SK-N-SH (cell line): Measurements from ENCODE around the gene CXorf66. TPM values are rescaled to one million over a fixed set of nuclear protein-coding genes. Genes with fewer than 3 reads are reported as not detected.
A peak's percentile ranks its signal among the peaks of the same experiment; 100 is the strongest.

Experiments used
- CTCF ChIA-PET: fragments of 300-600, 350-600 bp; formaldehyde crosslinking; extraction: SDS; loops from one replicate; lab custom pipeline; 2021; lab: Yijun Ruan, JAX
- POLR2A ChIA-PET: fragments of 350-600 bp; sonication (Branson Sonifier 250); formaldehyde crosslinking; extraction: SDS; loops from one replicate; lab custom pipeline; 2020; ENCODE audit warnings: antibody characterized with exemption, inconsistent platforms; lab: Yijun Ruan, JAX
- DNase-seq: peaks from one replicate; pipeline ENCODE4 v3.0.0; 2012
- H2AFZ ChIP-seq: fragments of 200-600 bp; sonication (generic); 2 replicates; pipeline ENCODE4 v1.8.1; 2016; ENCODE audit warnings: antibody characterized with exemption, mild to moderate bottlenecking, low read depth
- H3F3A ChIP-seq: fragments of 200-600 bp; sonication (generic); replicated peaks from 2 replicates; pipeline ENCODE3; 2016; ENCODE audit warnings: antibody characterized with exemption, mild to moderate bottlenecking; ENCODE audit not compliant: insufficient read depth
- H3K27ac ChIP-seq, 2 experiments: fragments of 200-500 bp in 1 of 2; fragments of 200-600 bp in 1 of 2; sonication (Bioruptor generic) in 1 of 2; sonication (generic), shearing (Covaris generic) in 1 of 2; 2 replicates each; pipeline versions ENCODE4 v1.5.1 to v1.6.1; 2014 to 2016; ENCODE audit warnings: low read depth in 2 of 2, inconsistent platforms in 1 of 2, low read length in 1 of 2, mild to moderate bottlenecking in 1 of 2, mixed read lengths in 1 of 2
- H3K27me3 ChIP-seq: fragments of 200-600 bp; sonication (generic), shearing (Covaris generic); 2 replicates; pipeline ENCODE4 v1.6.1; 2016; ENCODE audit warnings: mixed run types; ENCODE audit not compliant: insufficient read depth
- H3K36me3 ChIP-seq, 2 experiments: fragments of 200-500 bp in 1 of 2; fragments of 200-600 bp in 1 of 2; sonication (Bioruptor generic) in 1 of 2; sonication (generic) in 1 of 2; replicated peaks in 1 of 2; 2 replicates each; pipeline versions ENCODE3 to v1.5.1; 2014 to 2016; ENCODE audit warnings: low read length in 1 of 2, mild to moderate bottlenecking in 1 of 2; ENCODE audit not compliant: insufficient read depth in 2 of 2, control insufficient read depth in 1 of 2
- H3K4me1 ChIP-seq, 2 experiments: fragments of 200-500 bp in 1 of 2; fragments of 200-600 bp in 1 of 2; sonication (Bioruptor generic) in 1 of 2; sonication (generic), shearing (Covaris generic) in 1 of 2; 2 replicates each; pipeline versions ENCODE4 v1.5.1 to v1.6.1; 2014 to 2016; ENCODE audit warnings: low read depth in 1 of 2, low read length in 1 of 2, mixed run types in 1 of 2; ENCODE audit not compliant: insufficient read depth in 2 of 2, control insufficient read depth in 1 of 2
- H3K4me2 ChIP-seq: fragments of 200-600 bp; sonication (generic), shearing (Covaris generic); 2 replicates; pipeline ENCODE4 v1.6.1; 2017; ENCODE audit warnings: mixed run types
- H3K4me3 ChIP-seq, 2 experiments: fragments of 200-500 bp in 1 of 2; fragments of 200-600 bp in 1 of 2; sonication (Bioruptor generic) in 1 of 2; sonication (generic), shearing (Covaris generic) in 1 of 2; 2 replicates each; pipeline versions ENCODE4 v1.5.1 to v1.8.1; 2014 to 2016; ENCODE audit warnings: low read depth in 2 of 2, inconsistent platforms in 1 of 2, low read length in 1 of 2, mild to moderate bottlenecking in 1 of 2, mixed read lengths in 1 of 2, moderate library complexity in 1 of 2
- H3K79me2 ChIP-seq: fragments of 200-600 bp; sonication (generic); 2 replicates; pipeline ENCODE4 v1.8.1; 2017; ENCODE audit warnings: mild to moderate bottlenecking; ENCODE audit not compliant: insufficient read depth
- H3K9ac ChIP-seq: fragments of 200-600 bp; sonication (generic); 2 replicates; pipeline ENCODE4 v1.6.1; 2017; ENCODE audit warnings: mixed run types
- H3K9me2 ChIP-seq: fragments of 200-600 bp; sonication (generic); 2 replicates; pipeline ENCODE4 v1.6.1; 2017; ENCODE audit warnings: mixed run types
- H3K9me3 ChIP-seq: fragments of 200-600 bp; sonication (generic); 2 replicates; pipeline ENCODE4 v1.6.1; 2017; ENCODE audit warnings: mixed run types, mild to moderate bottlenecking, moderate library complexity
- H4K20me1 ChIP-seq: fragments of 200-600 bp; sonication (generic); 2 replicates; pipeline ENCODE4 v1.6.1; 2017; ENCODE audit warnings: mild to moderate bottlenecking, mixed run types; ENCODE audit not compliant: insufficient read depth
- CTCF ChIP-seq: fragments of 200-600 bp; sonication (generic); IDR thresholded peaks from 2 replicates; pipeline ENCODE4 v1.6.1; 2017; ENCODE audit warnings: antibody characterized with exemption, mild to moderate bottlenecking, moderate library complexity
- EP300 ChIP-seq, 2 experiments: IDR thresholded peaks; 2 replicates each; pipeline versions ENCODE4 v1.4.0 to v1.6.1; 2012; ENCODE audit warnings: borderline replicate concordance in 1 of 2, low read depth in 1 of 2, low read length in 1 of 2
- EZH2phosphoT487 ChIP-seq: fragments of 200-600 bp; sonication (generic); IDR thresholded peaks from 2 replicates; pipeline ENCODE4 v1.6.1; 2017; ENCODE audit warnings: low read depth, mixed run types, mild to moderate bottlenecking, antibody characterized with exemption, moderate library complexity, borderline replicate concordance
- FOXJ3 ChIP-seq: sonication (generic); formaldehyde crosslinking; IDR thresholded peaks from 2 replicates; pipeline ENCODE4 v1.5.1; 2020; ENCODE audit warnings: mild to moderate bottlenecking, missing genetic modification reagents
- FOXM1 ChIP-seq: IDR thresholded peaks from 2 replicates; pipeline ENCODE4 v1.4.0; 2012; ENCODE audit warnings: low read depth, mild to moderate bottlenecking
- GATA2 ChIP-seq: sonication (generic); formaldehyde crosslinking; IDR thresholded peaks from 2 replicates; pipeline ENCODE4 v1.5.0; 2020; ENCODE audit warnings: mild to moderate bottlenecking, missing genetic modification reagents
- JUND ChIP-seq: IDR thresholded peaks from 2 replicates; pipeline ENCODE4 v1.4.0; 2012
- MXI1 ChIP-seq: IDR thresholded peaks from 2 replicates; pipeline ENCODE4 v1.6.1; 2012; ENCODE audit warnings: mild to moderate bottlenecking, low read depth, low read length, improper control_type of control experiment
- NRF1 ChIP-seq: IDR thresholded peaks from 2 replicates; pipeline ENCODE4 v1.6.1; 2012; ENCODE audit warnings: low read depth, mild to moderate bottlenecking, low read length
- PBX3 ChIP-seq: IDR thresholded peaks from 2 replicates; pipeline ENCODE4; 2012
- POLR2AphosphoS5 ChIP-seq: IDR thresholded peaks from 2 replicates; pipeline ENCODE4 v1.6.1; 2012; ENCODE audit warnings: low read depth, low read length
- RFX5 ChIP-seq: IDR thresholded peaks from 2 replicates; pipeline ENCODE4 v1.6.1; 2012; ENCODE audit warnings: mild to moderate bottlenecking, improper control_type of control experiment, low read length
- RXRA ChIP-seq: IDR thresholded peaks from 2 replicates; pipeline ENCODE4 v1.4.0; 2012; ENCODE audit warnings: low read depth, mild to moderate bottlenecking, borderline replicate concordance
- SMC3 ChIP-seq: IDR thresholded peaks from 2 replicates; pipeline ENCODE4 v1.6.1; 2012; ENCODE audit warnings: low read depth, low read length, improper control_type of control experiment
- TAF1 ChIP-seq: IDR thresholded peaks from 2 replicates; pipeline ENCODE4 v1.6.1; 2012; ENCODE audit warnings: low read depth, mild to moderate bottlenecking, low read length, moderate library complexity, borderline replicate concordance
- TCF12 ChIP-seq: IDR thresholded peaks from 2 replicates; pipeline ENCODE4 v1.4.0; 2012
- WGBS: methylation state at CpG from one replicate; pipeline ENCODE4 v1.1.6; 2017; ENCODE audit warnings: low lambda C conversion rate; 5-methylcytosine and 5-hydroxymethylcytosine counted together
- polyA plus RNA-seq, 3 experiments: library from polyadenylated mRNA; depleted of rRNA; stranded (reverse); fragments of >200 nt; gene quantifications; 2 replicates each; pipeline ENCODE4 v1.2.3, GENCODE V29; 2012
- TF ChIP-seq, protein P1 (sequence below): IDR thresholded peaks from 2 replicates; pipeline ENCODE4 v1.4.0; 2012; ENCODE audit warnings: low read depth, borderline replicate concordance
- TF ChIP-seq, protein P2 (sequence below): IDR thresholded peaks from 2 replicates; pipeline ENCODE4 v1.6.1; 2012; ENCODE audit warnings: mild to moderate bottlenecking, low read depth, low read length, moderate library complexity
- TF ChIP-seq, protein P3 (sequence below): fragments of 150-350 bp; IDR thresholded peaks from 2 replicates; pipeline ENCODE4 v1.6.1; 2016; ENCODE audit warnings: mild to moderate bottlenecking, low read depth, low read length

Gene CXorf66
- polyA plus RNA-seq, 1 of the 3 experiments (the other 2 are of a cell fraction): not detected

GRCh38 chrX:139907078-139907477 is 58.2 kb downstream of the CXorf66 start:
- Histone ChIP-seq H2AFZ (no peak overlapping the region), H3K79me2 (peaks cover 81% of the 10 kb centered on the region), H3K27me3 (no peaks in the 10 kb centered on the region), H3F3A (no peaks in the 10 kb centered on the region), H3K9ac (no peak overlapping the region), H3K4me1 (no peaks in the 10 kb centered on the region), H4K20me1 (0 out of 2 replicates have a peak, but pooled peaks cover 11% of the 10 kb centered on the region), H3K9me2 (no peaks in the 10 kb centered on the region), H3K36me3 (no peaks in the 10 kb centered on the region), H3K4me2 (no peak overlapping the region), H3K4me3 (no peak overlapping the region), H3K9me3 (no peaks in the 10 kb centered on the region), H3K27ac (no peak overlapping the region)
- CTCF ChIA-PET: no interaction called here
- 63% methylated on average over 3 of the region's 3 CpGs for WGBS
- no peak for DNase-seq
- POLR2A ChIA-PET: no interaction called here
- TF ChIP-seq TCF12: no peak
- TF ChIP-seq, protein P1, sequence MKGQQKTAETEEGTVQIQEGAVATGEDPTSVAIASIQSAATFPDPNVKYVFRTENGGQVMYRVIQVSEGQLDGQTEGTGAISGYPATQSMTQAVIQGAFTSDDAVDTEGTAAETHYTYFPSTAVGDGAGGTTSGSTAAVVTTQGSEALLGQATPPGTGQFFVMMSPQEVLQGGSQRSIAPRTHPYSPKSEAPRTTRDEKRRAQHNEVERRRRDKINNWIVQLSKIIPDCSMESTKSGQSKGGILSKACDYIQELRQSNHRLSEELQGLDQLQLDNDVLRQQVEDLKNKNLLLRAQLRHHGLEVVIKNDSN: peak; percentile 51; the same call in 1 of the 2 replicates
- TF ChIP-seq RFX5: no peak
- no peak for TF ChIP-seq FOXJ3 (CRISPR knock-in tag)

GRCh38 chrX:139905743-139906142 is 59.6 kb downstream of the CXorf66 start:
- WGBS: 72% methylated on average over 2 of the region's 2 CpGs
- H2AFZ ChIP-seq: no peak overlapping the region
- CTCF ChIA-PET: no interaction called here
- no peak overlapping the region for H3K4me3 ChIP-seq
- H3K27ac ChIP-seq: peak overlapping the region in 1 of 2 experiments; percentile 37; a peak in 1 of 4 replicates
- H3K36me3 ChIP-seq: no peaks in the 10 kb centered on the region
- no peak overlapping the region for H3K9ac ChIP-seq
- H3K9me2 ChIP-seq: no peaks in the 10 kb centered on the region
- POLR2A ChIA-PET: no interaction called here
- DNase-seq: no peak
- peaks cover 70% of the 10 kb centered on the region for H3K79me2 ChIP-seq
- 0 out of 2 replicates have a peak, but pooled peaks cover 3% of the 10 kb centered on the region for H4K20me1 ChIP-seq
- no peaks in the 10 kb centered on the region for H3K27me3 ChIP-seq
- no peaks in the 10 kb centered on the region for H3K9me3 ChIP-seq
- H3K4me2 ChIP-seq: no peak overlapping the region
- TF ChIP-seq MXI1 (no peak), EZH2phosphoT487 (no peak), JUND (no peak), PBX3 (no peak), FOXM1 (no peak), TAF1 (no peak), SMC3 (no peak), FOXJ3 (CRISPR knock-in tag) (no peak), RXRA (no peak), EP300 (IDR thresholded peaks at IDR 0.05; ENCODE audit: borderline replicate concordance in 1 of 2, low read depth in 1 of 2, low read length in 1 of 2) (no peak), POLR2AphosphoS5 (no peak), CTCF (no peak), GATA2 (CRISPR knock-in tag) (no peak), NRF1 (no peak)
- TF ChIP-seq, protein P2, sequence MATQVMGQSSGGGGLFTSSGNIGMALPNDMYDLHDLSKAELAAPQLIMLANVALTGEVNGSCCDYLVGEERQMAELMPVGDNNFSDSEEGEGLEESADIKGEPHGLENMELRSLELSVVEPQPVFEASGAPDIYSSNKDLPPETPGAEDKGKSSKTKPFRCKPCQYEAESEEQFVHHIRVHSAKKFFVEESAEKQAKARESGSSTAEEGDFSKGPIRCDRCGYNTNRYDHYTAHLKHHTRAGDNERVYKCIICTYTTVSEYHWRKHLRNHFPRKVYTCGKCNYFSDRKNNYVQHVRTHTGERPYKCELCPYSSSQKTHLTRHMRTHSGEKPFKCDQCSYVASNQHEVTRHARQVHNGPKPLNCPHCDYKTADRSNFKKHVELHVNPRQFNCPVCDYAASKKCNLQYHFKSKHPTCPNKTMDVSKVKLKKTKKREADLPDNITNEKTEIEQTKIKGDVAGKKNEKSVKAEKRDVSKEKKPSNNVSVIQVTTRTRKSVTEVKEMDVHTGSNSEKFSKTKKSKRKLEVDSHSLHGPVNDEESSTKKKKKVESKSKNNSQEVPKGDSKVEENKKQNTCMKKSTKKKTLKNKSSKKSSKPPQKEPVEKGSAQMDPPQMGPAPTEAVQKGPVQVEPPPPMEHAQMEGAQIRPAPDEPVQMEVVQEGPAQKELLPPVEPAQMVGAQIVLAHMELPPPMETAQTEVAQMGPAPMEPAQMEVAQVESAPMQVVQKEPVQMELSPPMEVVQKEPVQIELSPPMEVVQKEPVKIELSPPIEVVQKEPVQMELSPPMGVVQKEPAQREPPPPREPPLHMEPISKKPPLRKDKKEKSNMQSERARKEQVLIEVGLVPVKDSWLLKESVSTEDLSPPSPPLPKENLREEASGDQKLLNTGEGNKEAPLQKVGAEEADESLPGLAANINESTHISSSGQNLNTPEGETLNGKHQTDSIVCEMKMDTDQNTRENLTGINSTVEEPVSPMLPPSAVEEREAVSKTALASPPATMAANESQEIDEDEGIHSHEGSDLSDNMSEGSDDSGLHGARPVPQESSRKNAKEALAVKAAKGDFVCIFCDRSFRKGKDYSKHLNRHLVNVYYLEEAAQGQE: no peak
- TF ChIP-seq, protein P1: no peak
- TF ChIP-seq, protein P3, sequence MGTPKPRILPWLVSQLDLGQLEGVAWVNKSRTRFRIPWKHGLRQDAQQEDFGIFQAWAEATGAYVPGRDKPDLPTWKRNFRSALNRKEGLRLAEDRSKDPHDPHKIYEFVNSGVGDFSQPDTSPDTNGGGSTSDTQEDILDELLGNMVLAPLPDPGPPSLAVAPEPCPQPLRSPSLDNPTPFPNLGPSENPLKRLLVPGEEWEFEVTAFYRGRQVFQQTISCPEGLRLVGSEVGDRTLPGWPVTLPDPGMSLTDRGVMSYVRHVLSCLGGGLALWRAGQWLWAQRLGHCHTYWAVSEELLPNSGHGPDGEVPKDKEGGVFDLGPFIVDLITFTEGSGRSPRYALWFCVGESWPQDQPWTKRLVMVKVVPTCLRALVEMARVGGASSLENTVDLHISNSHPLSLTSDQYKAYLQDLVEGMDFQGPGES: no peak
- no peaks in the 10 kb centered on the region for H3F3A ChIP-seq
- no peaks in the 10 kb centered on the region for H3K4me1 ChIP-seq
